Activated CD8-positive, alpha-beta memory T cell treated with anti-CD3 and anti-CD28 coated beads for 4 hours (primary cell): Measurements from ENCODE around the gene DTD1.

Source experiments
- DNase-seq, 2 donors: peaks; one replicate each; pipeline ENCODE4 v3.0.0-alpha.2; 2020; ENCODE audit warnings: low read depth in 2 of 2

Gene DTD1

DNA sequence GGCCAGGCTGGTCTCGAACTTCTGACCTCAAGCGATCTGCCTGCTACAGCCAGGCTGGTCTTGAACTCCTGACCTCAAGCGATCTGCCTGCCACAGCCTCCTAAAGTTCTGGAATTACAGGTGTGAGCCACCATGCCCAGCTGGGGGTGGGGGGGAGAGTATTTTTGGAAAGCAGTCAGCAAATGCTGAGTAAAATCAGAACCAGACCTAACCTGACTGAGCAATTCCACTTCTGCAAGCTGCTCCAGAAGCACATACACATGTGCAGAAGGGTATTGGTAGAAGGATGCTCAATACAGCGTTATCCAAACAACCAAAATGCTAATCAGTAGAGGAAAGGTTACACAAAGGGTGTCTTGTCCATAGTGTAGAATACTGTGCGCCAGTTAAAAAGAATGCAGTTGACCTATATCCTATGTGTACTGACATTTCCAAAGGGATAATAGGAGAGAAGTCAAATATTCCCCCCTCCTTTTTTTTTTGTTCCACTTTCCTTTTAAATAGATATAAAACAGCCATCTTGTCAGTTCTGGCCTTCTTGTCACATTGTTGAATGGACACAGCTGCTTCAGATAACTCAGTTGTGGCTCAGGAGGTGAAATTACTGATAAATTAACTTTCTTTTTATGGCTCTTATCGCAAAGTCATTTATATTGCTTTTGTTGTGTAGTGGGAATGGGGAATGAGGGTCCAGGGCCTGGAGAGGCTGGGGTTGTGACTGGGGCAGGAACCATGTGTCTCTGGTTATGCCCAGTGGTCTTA lies 74.6 kb downstream of the DTD1 start:
- DNase-seq = no peak

DNA sequence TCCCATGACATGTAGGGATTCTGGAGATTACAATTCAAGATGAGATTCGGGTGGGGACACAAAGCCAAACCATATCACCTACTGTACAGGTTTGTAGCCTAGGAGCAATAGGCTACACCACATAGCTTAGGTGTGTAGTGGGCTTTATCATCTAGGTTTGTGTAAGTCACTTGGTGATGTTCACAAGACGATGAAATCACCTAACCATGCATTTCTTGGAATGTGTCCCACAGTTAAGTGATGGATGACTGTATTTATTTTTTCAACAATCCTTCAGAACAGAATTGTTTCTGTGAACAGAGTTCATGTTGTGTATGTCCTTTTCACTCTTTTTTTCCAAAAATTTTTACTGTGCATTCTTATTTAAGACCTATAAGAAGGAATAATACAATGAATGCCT lies 76.1 kb downstream of the DTD1 start:
- DNase-seq = no peak

DNA sequence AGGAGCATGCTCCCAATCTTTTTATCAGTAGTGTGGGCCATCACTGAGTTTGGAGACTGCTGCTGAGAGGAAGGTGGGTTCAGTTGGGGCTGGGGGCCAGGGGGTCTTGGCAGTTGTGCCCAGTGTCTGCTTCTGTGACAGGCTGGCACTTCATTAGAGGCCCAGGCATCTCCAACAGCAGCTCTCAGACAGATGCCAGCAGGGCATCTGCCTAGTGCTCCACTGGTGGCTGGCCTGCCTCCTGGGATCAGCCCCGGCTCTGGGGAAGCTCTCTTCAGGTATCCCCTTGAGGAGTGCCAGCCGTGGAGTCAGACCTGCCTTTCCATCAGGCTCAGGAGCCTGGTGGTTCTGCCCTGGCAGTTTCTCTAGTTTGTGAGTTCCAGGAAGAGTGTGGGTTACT lies 77.3 kb downstream of the DTD1 start:
- DNase-seq = no peak

DNA sequence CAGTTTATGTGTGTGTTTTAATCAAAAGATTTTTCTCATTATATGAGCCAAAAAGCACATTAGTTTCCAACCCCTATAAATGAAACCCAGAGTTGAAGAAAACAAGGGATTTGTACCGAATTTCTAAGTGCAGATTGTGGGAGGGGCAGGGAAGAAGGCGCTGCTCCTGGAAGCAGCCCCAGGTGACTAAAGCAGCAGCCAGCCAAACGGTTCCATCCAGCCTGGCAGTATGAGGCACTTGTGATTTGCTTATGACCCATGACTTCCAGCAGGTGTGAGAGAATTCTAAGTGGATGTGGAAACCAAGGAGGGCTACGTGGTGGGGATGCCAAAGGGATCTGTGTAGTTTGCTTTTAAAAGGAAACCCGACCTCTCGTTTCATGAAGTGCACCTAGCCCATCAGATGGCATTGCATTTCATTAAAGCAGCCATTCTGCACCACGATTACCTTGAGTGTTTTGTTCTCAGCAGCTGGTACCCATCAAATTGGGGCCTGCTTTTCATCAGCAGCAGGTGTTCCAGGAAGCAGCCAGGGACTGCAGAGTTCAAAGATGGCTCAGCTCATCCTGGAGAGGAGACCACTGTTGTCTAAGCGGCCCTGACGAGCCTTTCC lies 79.1 kb downstream of the DTD1 start:
- DNase-seq = no peak

DNA sequence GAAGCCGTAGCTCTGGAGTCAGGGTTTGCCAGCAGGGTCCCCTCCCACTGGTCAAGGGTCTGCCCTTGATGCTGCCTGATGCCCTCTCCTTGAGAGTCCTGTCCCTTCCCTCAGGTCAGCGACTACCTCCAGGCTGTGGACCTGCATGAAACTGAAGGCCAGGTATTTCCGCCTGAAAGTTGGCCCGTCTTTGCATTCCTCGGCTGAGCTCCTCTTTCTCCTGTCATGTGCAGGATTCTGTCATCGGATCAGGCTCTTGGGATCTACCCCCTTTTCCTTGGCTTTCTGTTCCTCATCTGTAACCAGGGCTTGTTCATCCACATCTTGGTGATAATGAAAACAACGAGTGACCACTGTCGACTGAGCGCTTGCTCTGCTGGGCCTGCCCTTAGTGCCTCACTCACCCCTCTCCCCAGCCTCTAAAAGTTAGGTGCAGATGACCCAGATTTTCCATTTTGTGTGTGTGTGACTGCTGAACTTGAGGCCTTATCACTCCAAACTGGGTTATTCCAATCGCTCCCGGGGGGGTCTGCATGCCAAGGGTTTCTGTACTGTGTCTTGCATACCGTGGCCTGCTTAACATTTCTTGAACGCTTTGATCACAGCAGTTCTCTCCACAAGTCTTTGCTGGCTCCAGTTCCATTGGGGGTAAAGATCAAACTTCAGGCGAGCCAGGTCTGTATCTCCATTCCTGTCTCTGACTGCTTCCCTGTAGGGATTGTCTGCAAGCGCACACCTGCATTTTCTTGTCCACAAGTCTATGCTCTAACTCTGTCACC lies 81.6 kb downstream of the DTD1 start:
- DNase-seq = no peak

DNA sequence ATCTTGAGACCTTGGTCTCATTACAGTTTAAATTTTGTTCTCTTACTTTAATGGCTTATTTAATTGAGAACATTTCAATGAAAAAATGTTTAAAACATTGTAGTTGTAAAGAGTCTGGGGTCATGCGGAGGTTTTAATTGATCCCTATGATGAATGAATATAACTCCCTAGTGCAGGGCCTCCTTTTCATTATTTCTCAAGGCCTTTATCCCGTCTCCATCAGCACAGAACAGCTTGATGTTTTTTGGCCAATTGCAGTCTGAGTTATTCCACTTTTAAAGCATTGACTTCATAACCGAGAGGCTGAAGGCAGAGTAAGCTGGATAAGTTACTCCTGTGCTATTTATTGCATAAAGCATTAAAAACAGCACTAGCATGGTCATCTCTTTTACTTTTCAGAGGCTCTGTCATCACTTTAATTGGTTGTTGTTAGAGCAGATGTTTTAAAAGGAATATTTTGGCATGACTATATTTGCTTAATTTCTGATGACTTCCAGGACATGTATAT lies 83.4 kb downstream of the DTD1 start:
- no peak for DNase-seq

DNA sequence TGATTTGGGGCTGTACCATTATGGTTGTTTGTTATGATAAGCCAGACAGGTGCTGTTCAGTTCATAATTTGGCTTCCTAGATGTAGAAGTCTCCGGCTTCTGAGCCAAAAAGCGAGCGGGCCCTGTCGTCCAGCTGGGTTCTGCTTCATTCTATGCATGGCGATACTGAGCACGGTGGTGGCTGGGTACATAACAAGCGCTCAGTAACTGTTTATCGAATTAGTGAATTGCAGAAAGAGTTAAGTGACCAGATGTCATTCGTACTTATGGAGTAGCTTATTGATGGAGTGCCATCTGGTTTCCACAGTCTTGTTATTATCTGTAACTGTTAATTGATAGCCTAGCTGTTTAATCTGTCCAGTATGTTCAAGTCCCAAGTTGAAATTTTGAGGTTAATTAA lies 85.0 kb downstream of the DTD1 start:
- DNase-seq = no peak

DNA sequence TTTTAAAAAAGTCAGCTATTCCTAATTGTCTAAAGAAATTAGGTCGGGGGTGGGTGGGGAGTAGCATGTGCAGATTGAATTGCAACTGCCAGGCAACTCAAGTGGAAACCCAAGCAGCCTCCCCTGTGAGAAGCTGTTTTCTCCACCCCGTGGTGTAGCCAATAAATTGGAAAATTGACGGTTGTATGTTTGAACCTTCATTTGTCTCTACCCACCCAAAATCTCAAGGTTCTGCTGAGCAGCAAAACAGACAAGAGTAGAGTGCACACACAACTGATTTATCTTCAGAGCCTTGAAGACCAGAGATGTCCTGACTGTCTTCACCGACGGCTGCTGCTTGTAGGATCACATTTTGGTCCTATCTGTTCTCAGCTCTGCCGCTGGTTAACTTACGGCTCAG lies 88.5 kb downstream of the DTD1 start:
- DNase-seq = no peak

DNA sequence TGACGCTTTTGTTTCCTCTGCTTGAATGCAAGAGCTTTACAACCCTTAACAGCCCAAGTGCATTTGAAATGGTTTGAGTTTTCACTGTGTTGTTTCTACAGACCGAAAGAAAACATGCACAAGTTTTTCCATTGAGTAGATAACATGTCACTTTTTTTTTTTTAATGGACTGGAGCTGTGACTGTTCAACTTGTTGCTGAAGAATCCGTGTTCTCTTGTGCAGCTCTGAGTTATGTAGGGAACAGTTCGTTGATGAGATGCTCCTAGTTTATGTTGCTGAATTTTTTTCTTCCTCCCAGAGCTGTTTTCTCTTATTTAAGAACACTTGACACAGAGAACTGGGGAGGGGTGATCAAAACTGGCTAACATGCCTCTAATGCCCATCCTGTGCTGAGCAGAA lies 89.3 kb downstream of the DTD1 start:
- DNase-seq = no peak

DNA sequence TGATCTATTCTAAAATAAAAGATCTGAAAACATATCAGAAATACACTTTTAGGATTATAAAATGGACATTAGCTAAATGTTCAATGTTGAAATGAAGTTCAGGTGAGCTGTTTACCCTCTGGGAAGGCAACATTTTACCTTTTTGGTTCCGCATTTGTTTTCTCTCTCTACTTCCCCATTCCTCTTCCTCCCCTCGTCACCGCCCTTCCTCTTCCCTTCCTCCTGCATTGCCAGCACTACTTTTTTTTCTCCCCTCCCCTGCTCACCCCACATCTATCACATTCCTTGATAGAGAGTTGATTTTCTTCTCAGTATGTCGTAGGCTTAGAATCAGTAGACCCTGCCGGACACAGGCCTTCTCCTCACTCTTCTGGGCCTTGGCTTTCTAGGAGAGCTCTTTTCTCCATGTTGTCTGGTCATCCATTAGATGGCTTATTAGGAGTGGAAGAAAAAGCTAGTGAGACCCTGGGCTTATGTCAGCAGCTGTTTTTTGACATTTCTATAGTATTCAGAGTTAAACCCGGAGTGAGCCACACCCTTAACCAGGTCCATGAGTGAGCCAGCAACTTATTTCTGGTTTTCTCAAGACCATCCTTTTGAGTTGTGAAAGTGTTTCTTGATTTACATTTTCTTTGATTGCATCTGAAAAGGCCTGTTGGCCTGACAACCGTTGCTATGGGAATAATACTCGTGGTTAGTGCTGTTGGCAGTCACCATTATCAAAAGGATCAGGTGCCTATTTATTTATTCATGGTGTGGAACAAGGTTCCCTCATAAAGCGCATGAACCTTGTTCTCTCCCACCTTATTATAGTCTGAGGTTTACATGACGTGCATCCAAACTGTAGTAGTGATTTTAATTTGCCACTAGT lies 90.9 kb downstream of the DTD1 start:
- DNase-seq = no peak

DNA sequence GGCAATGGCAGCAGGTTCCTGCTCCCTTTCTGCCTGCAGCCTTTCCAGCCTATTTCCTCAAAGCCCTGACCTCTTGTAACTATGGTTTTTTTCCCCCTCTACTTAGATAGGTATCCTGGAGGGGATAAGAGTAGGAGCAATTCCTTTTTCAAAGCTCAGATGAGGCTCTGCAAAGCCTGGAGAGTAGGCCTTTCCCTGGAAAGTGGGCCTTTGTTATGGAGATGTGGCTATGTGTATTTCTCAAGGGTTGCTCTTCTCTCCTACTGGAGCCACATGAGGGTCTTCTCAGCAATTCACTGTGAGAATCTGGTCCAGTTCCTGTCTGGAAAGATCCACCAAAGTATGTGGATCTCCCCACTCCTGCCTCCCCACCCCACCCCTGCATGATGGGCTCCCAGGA lies 96.0 kb downstream of the DTD1 start:
- no peak for DNase-seq

DNA sequence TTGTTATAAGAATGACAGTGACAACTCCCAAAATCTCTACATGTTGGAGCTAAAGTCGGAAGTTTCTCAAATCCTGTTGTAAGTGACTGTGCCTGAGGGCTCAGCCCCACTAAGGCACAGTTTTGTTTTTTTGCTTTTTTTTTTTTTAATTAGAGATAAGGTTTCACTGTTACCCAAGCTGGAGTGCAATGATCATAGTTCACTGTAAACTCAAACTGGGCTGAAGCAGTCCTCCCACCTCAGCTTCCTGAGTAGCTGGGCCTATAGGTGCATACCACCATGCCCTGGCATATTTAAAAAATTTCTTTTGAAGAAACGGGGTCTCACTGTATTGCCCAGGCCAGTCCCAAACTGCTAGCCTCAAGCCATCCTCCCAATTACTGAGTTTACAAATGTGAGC lies 96.9 kb downstream of the DTD1 start:
- DNase-seq = no peak

DNA sequence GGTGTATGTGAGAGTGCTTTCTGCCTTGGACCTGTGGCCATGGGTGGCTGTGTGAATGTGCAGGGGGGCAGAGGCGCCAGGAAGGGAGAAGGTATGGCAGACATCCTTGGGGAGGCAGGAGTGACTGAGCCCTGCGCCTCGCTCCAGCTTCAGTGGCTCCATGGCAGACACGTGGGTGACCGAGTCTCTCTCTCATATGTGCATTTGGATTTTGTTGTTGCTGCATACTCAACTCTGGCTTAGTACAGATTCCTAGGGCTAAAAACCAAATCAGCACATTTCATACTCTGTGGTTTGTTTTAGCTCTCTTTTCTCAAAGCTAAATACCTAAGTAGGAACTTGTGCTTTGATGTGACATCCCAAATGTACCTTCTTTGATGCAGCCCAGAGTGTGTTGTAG lies 97.6 kb downstream of the DTD1 start:
- no peak for DNase-seq

DNA sequence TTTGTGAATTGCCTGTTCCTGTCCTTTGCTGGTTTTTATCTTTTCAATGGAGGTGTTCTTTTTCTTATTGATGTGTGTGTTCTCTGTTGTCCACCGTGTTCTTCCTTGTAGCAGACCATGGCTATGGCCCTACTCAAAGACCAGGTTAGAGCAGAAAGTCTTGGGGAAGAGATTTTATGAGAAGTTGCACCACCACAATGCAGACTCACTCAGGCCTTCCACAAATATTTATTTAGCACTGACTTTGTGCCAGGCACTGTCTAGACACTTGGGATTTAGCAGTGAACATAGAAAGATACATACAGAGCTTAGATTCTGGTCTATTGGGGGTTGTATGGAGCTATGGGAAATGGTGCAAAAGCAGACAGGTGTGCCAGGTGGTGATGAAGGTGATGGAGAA lies 98.8 kb downstream of the DTD1 start:
- no peak for DNase-seq

DNA sequence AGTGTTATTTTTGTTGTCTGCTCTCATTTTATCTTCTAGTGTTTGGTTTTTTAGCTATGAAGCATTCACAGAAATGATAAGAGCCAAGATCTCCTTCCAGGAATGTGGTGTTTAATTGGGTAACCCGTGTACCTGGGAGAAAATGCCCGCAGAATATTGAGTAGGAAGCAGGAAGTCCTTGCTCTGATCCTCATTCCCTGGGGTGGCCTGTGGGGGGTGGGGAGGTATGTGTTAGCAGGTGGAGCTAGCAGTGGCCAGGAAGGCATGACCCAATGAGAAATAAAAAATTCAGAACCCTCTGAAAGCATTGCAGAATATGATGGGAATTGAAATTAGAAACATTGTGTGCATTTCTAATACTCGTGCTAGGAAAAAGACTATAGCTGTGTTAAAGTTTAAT lies 100.8 kb downstream of the DTD1 start:
- DNase-seq = no peak

DNA sequence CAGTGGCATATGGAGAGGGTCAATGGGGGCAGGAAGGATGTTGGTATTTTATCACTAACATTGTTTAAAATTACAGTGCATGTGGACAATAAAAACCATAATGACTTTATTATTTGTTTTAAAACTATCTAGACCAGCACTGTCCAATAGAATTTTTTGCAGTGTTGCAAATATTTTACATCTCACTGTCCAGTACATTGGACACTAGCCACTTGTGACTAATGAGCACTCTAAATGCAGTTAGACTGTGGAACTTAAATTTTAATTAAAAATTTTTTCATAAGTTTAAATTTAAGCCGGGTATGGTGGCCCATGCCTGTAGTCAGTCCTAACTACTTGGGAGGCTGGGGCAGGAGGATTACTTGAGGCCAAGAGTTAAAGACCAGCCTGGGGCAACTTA lies 101.7 kb downstream of the DTD1 start:
- no peak for DNase-seq

DNA sequence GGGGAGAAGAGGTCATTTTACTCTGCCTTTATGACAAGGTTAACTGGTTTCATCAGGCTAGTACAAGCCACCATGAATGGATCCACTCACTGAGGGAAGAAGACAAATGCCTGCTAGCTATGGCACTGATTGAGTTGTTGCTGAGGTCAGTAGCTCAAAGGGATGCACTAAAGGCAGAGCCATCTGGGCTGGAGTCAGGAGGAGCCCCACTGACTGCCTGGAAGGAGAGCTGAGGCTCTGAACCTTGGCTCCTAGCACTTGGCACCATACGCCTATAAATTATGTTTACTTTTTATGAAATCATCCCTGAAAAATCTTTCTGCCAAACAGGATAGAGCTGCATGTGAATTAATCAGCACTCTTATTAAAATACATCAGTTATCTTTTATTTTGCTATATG lies 104.6 kb downstream of the DTD1 start:
- DNase-seq = no peak

DNA sequence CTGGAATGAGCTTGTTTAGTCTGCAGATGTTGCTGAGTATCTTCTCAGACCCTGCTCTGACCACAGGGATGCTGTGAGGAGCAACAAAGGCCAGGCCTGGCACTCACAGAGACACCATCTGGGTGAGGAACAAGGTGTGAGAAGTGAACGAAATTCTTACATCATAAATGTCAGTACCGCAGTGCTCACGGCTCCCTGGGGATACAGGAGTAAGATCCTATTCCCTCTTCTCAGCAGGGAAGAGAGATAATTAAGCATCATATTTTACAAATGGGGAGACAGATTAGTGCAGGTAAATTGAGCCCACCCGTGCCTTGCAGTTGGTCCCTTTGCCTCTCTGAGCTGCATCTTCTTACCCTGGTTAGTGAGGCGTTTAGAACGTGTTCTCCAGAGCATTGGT lies 106.2 kb downstream of the DTD1 start:
- DNase-seq = no peak

DNA sequence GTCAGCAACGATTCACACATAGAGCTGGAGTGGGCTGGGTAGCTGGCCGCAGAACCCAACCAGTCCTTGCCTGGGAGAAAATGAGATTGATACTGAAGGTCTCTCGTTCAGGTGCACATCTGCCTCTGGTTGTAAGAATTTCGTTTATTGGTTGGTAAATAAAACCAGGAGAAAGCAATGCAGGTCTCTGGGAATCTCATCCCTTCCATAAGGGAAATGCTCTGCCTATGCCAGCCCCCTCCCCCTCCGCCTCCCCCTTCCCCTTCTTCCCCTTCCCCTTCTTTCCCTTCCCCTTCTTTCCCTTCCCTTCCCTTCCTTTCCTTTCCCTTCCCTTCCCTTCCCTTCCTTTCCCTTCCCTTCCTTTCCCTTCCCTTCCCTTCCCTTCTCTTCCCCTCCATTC lies 107.3 kb downstream of the DTD1 start:
- no peak for DNase-seq

DNA sequence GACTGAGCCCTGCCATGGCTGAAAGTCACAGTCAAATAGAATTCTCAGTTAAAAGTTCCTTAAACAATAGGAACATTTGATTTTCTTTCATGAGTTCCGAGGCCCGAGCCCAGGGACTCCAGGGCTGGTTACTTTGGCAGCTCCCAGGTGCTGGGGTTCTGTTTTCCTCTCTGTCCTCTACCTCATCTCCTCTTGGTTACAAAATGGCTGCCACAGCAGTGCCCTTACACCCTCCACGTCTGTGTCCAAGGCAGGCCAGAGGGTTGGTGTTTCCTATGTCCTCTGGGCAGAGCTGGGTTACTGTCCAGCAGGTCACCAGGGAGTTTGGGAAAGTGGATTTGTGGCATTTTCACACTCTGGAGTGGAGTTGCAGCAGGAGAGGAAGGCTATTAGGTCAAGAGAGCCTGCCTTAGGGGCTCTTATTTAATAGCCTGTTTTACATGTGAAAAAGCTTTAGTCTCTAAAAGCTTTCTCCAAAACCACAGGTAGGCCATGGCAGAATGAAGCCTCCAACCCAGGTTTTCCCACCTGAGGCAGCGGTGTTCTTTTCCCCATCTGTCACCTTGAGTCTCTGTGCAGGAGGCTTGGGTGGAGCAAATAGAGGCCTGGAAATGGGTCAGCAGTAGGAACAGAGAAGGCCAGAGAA lies 111.0 kb downstream of the DTD1 start:
- DNase-seq = no peak

DNA sequence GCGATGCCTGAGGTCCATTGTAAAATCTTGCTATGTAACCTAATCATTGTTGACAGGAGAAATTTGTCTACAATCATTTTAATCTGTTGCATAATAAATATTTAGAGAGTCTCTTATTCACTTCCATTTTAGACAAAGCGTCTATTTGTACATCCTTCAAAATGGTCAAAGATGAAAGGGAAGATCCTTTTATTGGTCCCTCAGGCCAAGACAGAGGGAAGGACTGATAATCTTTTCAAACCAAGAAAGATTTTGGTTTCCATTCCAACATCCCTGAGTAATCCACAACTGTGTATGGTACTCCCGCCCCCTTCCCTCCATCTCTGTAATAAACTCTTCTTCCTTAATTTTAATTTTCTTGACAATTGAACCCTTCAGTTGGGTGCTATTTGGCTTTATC lies 114.1 kb downstream of the DTD1 start:
- no peak for DNase-seq
